GM18868 (cell line): ENCODE measurements around the gene GRHPR.

Experiments
- ATAC-seq: cut with Tn5 transposase; IDR thresholded peaks from one replicate; pipeline ENCODE4 v1.9.1; 2021; ENCODE audit warnings: mild to moderate bottlenecking, moderate library complexity; ENCODE audit not compliant: unreplicated experiment

The GRHPR gene

DNA sequence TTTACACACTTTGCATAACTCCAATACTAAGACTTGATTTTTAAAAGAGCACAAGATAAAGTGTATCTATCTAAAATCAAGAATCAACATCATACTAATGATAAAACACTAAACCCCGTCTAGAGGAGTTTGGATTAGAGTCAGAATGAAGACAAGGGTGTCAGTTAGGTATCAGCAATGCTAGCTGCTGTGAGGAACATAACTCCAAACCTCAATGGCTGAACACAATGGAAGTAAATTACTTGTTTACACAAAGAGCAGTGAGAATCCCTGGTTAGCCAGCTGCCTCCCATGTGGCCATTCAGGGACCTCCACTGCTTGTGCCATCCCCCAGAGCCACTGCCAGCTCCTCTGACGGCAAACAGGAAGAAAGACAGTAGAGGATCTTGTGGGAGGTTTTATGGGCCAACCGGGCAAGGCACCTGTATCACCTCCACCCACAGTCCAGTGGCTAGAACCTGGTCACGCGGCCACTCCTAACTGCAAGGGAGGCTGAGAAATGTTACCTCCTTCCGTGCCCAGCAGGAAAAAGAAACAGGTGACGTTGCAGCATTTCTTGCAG is 24.0 kb upstream of the GRHPR start:
- ATAC-seq, result no peak

DNA sequence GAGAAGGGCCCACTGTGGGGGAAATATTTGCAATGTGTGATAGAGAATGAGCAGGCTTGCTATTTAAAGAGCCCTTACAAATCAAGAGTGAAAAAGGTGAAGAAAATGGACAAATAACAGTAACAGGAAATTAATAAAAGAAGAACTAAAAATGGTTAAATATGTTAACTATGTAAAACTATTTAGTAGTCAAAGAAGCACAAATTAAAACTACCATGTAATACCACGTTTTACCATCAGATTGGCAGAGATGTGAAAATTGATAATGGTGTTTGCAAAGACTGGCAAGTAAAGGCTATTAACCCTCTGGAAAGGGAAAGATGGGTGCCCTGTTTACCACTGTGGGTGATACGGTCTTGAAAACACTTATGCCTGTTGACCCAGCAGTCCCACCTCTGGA is 23.2 kb upstream of the GRHPR start:
- no peak for ATAC-seq

- ATAC-seq, result no peak
These were observed 17.9 kb upstream of the GRHPR start for GRCh38 chr9:37404590-37404989.

GRCh38 chr9:37405350-37405749 is 17.1 kb upstream of the GRHPR start:
- ATAC-seq, result no peak

DNA sequence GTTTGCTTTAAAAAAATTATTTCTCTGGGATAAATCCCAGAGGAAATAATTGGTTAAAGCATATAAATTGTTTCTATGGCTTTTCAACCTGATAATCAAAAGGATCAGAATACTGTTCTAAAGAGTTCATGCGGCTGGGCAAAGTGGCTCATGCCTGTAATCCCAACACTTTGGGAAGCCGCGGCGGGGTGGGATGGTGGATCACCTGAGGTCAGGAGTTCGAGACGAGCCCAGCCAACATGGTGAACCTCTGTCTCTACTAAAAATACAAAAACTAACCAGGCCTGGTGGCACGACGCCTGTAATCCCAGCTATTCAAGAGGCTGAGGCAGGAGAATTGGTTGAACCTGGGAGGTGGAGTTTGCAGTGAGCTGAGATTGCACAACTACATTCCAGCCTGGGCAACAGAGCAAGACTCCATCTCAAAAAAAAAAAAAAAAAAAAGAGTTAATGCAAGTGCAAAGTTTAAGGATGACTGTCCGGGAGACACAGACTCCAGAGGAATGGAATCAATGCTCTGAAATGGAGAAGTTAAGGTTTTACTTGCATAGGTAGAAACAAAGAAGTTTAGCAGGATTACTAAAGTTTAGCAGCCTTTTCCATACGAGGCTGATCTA is 16.6 kb upstream of the GRHPR start:
- no peak for ATAC-seq

DNA sequence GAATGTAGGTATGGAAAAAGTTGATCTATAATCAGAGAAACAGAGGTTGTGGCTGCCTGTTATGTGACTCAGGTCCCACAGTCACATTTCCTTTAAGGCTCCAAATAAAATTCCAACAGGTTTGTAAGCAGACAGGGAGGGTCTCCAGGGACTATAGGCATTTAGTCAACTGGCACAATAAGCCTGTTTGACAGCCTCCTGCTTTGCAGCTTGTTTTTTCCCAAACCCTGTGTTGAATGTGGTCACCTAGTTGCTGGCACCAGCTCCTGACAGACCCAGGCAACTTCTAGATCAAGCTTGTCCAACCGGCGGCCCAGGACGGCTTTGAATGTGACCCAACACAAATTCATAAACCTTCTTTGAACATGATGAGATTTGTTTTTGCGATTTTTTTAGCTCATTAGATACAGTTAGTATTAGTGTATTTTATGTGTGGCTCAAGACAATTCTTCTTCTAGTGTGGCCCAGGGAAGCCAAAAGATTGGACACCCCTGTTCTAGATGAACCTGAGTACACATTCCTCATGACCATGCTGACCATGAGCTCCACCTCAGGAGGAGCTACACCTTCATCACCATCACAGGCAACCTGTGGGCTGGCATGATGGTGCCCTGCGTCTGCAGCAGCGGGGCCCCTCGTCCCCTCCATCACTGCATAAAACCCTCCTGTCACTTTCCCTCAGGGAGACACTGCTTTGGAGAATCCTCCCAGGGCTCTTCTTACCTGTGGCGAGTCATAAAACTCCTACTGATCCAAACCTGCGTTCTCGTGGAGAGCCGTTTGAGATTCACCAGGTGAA is 15.7 kb upstream of the GRHPR start:
- no peak for ATAC-seq

DNA sequence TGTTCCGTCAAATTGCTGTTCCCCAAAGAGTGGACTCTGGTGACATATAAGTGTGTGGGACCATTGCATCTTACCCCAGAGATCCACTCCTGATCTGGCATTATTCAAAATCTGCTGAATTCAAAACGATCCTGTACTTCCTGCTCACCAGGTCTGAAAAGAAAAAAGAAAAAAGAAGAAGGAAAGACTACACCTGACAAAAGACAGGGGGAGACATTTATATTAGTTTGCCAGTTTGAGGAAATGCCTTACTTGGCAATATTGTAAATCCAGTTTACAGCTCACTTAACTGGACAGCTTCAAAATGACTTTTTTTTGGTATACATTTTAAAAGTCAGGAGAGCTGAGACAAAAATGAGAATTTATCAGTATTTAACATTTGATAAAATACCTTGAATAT is 15.0 kb upstream of the GRHPR start:
- no peak for ATAC-seq

- peak; percentile 78 for ATAC-seq
These were observed 13.4 kb upstream of the GRHPR start for GRCh38 chr9:37408933-37409710.

DNA sequence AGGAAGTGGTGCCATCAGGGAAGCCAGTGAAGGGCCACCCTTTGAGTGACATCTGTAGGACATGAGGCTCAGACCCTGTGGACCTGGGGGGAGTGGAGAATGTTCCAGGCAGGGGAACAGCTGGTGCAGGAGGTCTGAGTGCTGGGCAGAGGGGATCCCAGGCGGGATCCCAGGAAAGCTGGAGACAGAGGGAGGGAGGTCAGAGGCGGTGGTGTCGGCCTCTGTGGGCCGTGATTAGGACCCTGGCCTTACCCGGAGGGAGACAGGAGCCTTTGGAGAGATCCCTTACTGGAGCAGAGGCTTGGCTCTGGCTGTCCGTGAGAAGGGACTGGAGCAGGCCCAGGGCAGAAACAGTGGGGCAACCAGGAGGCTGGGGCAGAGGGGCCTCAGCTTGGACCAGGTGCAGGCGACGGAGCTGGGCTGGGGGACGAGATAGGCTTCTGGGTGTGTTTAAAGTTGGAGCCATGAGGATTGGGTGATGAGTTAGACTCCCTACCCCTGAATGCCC is 12.1 kb upstream of the GRHPR start:
- no peak for ATAC-seq

GRCh38 chr9:37410969-37411785 is 11.3 kb upstream of the GRHPR start:
- peak; percentile 36 for ATAC-seq

DNA sequence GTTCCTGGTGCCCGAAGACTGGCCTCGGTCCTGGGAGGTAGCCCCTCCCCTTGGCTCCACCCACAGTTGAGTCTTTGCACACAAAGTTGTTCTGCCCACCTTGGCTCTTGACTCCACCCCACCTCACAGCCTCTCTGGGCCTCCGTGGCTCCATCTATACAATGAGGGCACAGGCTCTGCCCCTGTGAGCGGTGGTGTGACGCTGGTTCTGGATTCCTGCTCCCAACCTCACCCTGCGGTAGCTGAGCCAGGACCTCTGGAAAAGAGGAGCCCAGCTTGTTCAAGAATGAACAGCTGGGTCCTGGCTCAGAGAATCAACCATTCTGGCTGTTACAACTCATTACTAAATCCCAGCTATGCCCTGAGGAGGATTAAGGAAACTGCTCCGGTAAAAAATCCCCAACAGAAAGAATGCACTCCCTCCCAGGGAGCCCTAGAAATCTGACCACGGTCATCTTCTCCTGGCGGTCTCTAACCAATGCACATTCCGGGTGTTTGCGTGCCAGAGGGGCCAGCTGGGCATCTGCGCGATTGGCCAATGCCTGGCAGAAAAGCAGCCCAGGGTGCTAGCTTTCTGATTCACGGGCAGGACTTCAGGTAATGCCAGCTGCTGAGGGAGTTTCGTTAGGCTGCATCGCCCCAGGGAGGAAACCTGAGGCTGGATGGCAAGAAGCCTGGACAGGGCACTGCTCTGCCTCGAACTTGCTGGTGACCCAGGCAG is 9.9 kb upstream of the GRHPR start:
- no peak for ATAC-seq

DNA sequence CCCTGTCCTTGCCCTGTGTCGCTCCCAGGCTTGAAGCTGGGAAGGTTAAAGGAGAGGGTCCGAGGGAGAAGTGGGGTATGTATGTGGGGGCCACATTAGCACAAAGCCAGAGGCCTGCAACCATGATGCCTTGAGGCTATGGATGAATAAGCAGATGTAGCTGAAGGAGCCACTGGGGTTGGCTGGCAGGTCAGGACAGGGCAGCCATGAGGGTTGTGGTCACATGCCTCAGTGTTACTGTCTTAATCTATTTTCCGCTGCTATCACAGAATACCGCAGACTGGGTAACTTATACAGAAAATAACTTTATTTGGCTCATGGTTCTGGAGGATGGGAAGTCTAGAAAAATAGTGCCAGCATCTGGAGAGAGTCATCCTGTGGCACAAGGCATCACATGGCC is 9.2 kb upstream of the GRHPR start:
- no peak for ATAC-seq

DNA sequence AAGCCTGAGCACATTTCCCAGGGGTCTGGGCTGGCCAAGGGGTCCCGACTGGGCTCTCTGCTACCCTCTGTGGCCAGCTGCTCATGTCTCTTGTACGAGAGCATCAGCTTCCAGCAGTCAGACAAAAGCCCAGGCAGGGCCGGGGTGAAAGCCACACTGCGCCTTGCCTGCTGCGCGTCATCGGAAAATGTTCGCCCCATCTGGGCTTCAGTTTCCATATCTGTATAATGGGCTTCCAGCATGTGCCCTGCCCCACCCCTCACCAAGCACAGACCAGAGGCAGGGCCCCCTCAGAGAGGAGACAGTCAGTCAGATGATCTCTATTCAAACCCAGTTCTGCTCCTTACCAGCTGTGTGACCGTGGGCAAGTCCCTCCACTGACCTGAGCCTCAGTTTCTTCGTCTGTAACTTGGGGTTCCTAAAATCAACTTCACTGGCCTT is 8.0 kb upstream of the GRHPR start:
- no peak for ATAC-seq

DNA sequence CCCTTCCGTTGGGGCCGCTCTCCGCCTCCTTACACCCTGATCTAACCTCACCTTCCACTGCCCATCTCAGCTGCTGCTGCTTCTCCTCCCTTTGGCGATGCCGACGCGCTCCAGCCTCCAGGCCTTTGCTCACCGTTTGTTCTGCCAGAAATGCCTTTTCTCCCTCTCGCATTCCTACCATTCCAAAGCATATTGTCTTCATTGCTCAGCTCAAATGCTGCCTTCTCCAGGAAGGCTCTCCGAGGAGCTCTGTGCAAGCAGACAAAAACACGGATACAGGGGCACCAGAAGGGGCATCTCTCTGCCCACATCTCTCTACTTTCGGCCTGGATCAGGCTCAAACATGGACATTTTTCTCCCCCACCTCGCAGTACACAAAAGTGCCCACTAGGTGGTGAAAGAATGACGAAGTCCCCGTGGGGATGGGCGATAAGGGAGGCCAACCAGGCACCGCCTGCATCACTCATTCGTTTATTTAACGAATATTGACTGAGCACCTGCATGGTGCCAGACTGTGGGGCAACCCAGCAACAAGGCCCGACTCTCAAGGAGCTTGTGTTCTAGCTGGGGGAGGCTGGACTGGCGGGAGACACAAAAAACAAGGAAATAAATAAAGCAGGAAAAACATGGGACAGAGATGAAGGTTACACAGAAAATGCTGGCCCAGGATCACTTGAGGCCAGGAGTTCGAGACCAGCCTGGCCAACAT is 7.3 kb upstream of the GRHPR start:
- ATAC-seq, result no peak

DNA sequence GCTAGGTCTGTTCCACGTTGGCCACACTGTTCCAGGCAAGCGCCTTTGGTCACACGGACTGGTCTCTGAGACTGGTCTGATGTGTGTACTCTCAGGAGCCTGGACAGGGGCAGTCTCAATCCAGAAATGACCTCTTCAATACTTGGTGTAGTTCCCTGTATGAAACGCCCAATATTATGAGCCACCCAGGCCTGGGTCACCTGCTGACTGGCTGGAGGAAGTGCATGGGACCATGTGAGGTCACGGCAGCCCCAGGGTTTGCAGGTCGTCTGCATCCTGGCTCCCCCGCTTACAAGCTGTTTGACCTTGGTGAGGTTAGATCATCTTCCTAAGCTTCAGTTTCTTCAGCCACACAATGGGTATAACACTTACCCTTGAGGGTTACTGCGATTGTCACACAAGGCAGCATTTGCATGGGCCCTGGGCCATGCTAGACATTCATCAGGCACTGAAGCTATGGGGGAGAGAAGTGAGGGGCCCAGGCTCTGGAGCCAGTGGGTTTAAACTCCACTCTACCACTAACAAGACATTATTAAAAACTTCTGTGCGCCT is 5.2 kb upstream of the GRHPR start:
- ATAC-seq, result no peak

DNA sequence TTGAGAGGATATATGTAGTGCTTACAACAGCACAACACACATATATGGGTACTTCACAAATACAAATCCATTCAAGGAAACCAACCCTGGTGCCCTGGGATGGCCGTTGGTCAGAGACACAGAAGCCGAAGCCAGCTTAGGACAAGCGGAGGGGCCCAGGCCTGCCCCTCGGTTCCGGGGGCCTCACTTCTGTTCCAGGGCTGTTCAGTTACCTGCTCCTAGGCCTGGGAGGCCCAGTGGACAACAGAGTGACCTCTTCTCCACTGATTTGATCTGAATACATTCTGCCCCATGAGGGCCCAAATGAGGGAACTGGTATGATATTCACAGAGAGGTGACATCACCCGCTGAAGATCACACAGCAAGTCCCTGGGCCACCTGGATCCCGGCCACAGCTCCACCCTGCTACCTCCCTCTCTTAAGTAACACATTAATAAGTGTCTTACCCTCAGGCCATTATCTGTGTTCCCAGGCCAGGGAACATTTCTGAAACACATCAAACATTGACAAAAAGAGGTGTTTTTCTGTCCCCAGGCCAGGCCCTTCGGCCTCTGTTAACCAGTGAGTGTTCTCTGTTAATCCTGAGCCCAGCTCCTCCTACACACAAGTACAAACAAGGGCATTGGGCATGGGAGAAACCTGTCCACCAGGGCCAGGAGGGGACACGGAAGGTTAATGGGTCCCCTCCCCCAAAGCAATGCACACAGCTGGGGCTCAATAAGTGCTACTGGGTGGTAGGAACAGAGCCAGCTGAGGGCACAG is 4.5 kb upstream of the GRHPR start:
- ATAC-seq, result no peak

- ATAC-seq, result no peak
These were observed 3.3 kb upstream of the GRHPR start for GRCh38 chr9:37419204-37419603.
